Small intestine (tissue), 7 donors: ENCODE data around the gene TRIO. TPM values are rescaled to one million over a fixed set of nuclear protein-coding genes. Genes with fewer than 3 reads are reported as not detected.

Experiments
- DNase-seq, 2 donors: peaks; one replicate each; pipeline versions ENCODE4 v3.0.0 to v3.0.0-alpha.2; 2013
- FAIRE-seq: peaks from 2 replicates; lab custom pipeline; 2012; peaks lifted over from hg19 to GRCh38; lab: Jason Lieb, UNC
- H3K27ac ChIP-seq, 3 donors: one replicate each; pipeline ENCODE4 v1.5.1; 2013; ENCODE audit warnings: low read length in 2 of 3, mild to moderate bottlenecking in 2 of 3, control low read depth in 1 of 3, inconsistent platforms in 1 of 3, low read depth in 1 of 3, moderate library complexity in 1 of 3
- H3K27me3 ChIP-seq, 3 donors: one replicate each; pipeline ENCODE4 v1.6.1; 2013; ENCODE audit warnings: low read length in 3 of 3, inconsistent platforms in 1 of 3; ENCODE audit not compliant: control insufficient read depth in 3 of 3, insufficient read depth in 3 of 3
- H3K36me3 ChIP-seq, 3 donors: one replicate each; pipeline ENCODE4 v1.6.1; 2013; ENCODE audit warnings: low read length in 3 of 3, inconsistent platforms in 1 of 3, low read depth in 1 of 3, mild to moderate bottlenecking in 1 of 3, moderate library complexity in 1 of 3; ENCODE audit not compliant: control insufficient read depth in 3 of 3, insufficient read depth in 2 of 3
- H3K4me1 ChIP-seq, 3 donors: one replicate each; pipeline ENCODE4 v1.6.1; 2013; ENCODE audit warnings: low read length in 2 of 3, inconsistent platforms in 1 of 3, low read depth in 1 of 3, mild to moderate bottlenecking in 1 of 3, moderate library complexity in 1 of 3; ENCODE audit not compliant: control insufficient read depth in 3 of 3, insufficient read depth in 2 of 3
- H3K4me3 ChIP-seq, 3 donors: one replicate each; pipeline ENCODE4 v1.5.1; 2013; ENCODE audit warnings: low read length in 3 of 3, control low read depth in 1 of 3, inconsistent platforms in 1 of 3, low read depth in 1 of 3, mild to moderate bottlenecking in 1 of 3, moderate library complexity in 1 of 3
- H3K9me3 ChIP-seq, 2 donors: one replicate each; pipeline ENCODE4 v1.6.1; 2013; ENCODE audit warnings: low read depth in 1 of 2, low read length in 1 of 2; ENCODE audit not compliant: control insufficient read depth in 2 of 2, insufficient read depth in 1 of 2
- WGBS, 3 donors: extraction: QIAGEN DNeasy Blood & Tissue Kit; methylation state at CpG; one replicate each; pipeline ENCODE4 v1.1.7; 2013; 5-methylcytosine and 5-hydroxymethylcytosine counted together
- polyA plus RNA-seq, 4 donors: library from polyadenylated mRNA; stranded (reverse) in 3 of 4; unstranded in 1 of 4; fragments of 200-250 nt in 3 of 4; fragments of 120-200 nt in 1 of 4; gene quantifications; one replicate each; pipeline versions ENCODE4 v1.2.1 to v1.2.3, GENCODE V29; 2013
- donor health status: healthy with polysubstance abuse.
- donor health status: control.
- donor health status: control.
- donor health status: Bipolar disorder and iron deficiency.
- donor health status: healthy.

Gene TRIO
- polyA plus RNA-seq, 4 donors = 13.2 to 50.8 (median 23.3) TPM

DNA sequence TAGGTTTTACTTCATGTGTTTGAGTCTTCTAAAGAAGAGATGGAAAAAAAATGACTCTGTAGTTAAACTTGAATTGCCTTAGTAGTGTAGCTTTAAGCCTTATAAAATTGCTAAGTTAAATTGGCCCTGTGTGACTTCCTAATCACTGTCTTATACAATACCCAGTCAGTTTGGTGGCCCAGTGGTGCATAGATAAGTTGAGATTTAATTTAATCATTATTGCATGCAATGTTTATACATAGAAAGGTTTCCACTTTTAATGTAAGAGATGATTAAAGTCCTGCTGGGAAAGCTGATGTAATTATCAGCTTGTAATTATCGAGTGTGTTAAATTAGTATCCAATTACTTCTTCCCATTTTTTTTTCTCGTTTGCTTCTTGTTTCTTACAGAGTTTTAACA is 187.1 kb downstream of the TRIO start:
- Histone ChIP-seq H3K9me3 (no peaks in the 10 kb centered on the region), H3K4me3 (no peak overlapping the region), H3K36me3 (peaks cover 2 to 40% (median 5%) of the 10 kb centered on the region in 3 donors), H3K27ac (no peak overlapping the region), H3K4me1 (peaks cover 0 to 7% (median 0%) of the 10 kb centered on the region in 3 donors), H3K27me3 (no peaks in the 10 kb centered on the region)
- DNase-seq = no peak
- WGBS, 3 donors = 78 to 89% (median 87%) methylated on average over 2 of the region's 2 CpGs
- no peak for FAIRE-seq

DNA sequence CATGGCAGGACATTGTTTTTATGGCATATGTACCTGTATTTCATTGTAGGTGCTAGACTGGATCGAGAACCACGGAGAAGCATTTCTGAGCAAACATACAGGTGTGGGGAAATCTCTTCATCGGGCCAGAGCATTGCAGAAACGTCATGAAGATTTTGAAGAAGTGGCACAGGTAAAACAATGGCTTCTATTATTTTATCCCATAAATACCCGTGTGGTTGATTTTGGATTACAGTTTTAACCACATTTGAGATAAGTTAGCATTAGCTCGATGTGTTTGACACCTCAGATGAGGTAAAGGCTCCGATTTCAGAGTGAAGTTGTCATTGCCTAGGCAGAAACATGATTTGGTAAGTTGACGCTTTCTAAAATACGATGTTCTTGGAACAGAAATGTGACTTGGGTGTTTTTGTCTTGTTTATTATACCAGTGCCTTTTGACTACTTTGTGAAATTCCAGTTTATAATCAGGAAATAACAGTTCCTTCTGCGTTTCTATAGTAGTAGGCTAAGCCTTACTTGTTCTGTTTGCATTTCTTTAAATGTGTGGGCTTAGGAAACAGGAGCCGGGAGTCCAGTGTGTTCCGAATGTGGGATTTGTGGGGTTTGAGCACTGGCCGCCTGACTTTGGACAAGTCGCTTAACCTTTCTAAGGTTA is 187.7 kb downstream of the TRIO start:
- peaks cover 2 to 42% (median 5%) of the 10 kb centered on the region in 3 donors for H3K36me3 ChIP-seq
- WGBS, 3 donors = 83 to 87% (median 83%) methylated on average over 14 of the region's 14 CpGs
- no peak overlapping the region for H3K4me3 ChIP-seq
- H3K27me3 ChIP-seq = no peaks in the 10 kb centered on the region
- H3K9me3 ChIP-seq = no peaks in the 10 kb centered on the region
- H3K27ac ChIP-seq = no peak overlapping the region
- FAIRE-seq (no peak), DNase-seq (no peak)
- peaks cover 0 to 7% (median 0%) of the 10 kb centered on the region in 3 donors for H3K4me1 ChIP-seq

DNA sequence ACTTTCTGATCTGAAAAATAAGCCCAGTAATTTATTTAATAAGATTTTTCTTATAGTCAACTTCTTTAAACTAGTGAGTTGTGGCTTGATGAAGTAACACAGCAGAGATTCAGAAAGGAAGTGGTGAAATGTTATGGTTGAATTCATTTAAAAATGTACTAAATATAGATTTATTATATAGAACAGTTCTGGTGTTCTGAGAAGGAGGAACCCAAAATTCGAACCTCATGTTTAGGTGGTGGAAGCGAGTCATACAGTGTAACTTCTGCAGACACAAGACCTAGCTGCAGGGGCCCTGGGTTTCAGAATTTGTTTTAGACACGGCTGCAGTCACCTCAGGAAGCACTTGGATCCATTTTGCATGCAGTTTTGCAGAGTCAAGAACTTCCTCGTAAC is 188.2 kb downstream of the TRIO start:
- WGBS, 3 donors = 58 to 79% (median 68%) methylated on average over 4 of the region's 4 CpGs
- DNase-seq (no peak), FAIRE-seq (no peak)
- Histone ChIP-seq H3K4me1 (peaks cover 0 to 1% (median 0%) of the 10 kb centered on the region in 3 donors), H3K27me3 (no peaks in the 10 kb centered on the region), H3K4me3 (no peak overlapping the region), H3K9me3 (no peaks in the 10 kb centered on the region), H3K36me3 (peaks cover 2 to 40% (median 5%) of the 10 kb centered on the region in 3 donors), H3K27ac (no peak overlapping the region)

DNA sequence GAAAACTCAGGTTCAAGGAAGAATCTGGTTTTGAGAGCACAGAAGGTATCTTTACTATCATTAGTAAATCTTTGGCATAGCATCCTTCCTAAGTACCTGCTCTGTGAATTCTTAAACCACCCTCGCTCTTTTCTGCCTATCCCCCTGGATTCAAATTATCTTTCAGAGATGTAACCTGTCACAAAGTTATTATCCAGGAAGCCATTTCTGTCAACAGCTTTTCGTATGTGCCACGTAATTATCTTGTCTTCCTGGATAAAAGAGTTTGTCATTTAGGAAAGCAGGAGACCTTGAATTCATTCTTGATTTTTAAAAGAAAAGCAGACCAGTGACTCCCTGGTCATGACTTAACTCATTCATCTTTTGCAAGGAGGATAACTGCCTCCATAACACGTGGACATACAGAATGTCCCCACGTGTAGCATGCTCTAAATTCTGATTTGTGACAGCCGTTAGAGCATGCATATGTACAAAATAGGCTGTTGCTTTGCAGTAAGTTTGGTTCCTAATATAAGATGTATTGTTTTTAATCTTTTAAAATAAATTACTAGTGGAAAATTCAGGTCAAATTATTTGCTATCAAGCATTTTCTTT is 189.0 kb downstream of the TRIO start:
- Histone ChIP-seq H3K4me3 (no peak overlapping the region), H3K27me3 (no peaks in the 10 kb centered on the region), H3K27ac (no peak overlapping the region), H3K36me3 (peaks cover 2 to 46% (median 5%) of the 10 kb centered on the region in 3 donors), H3K4me1 (no peaks in the 10 kb centered on the region), H3K9me3 (no peaks in the 10 kb centered on the region)
- FAIRE-seq (no peak), DNase-seq (no peak)
- WGBS, 3 donors = 88 to 90% (median 88%) methylated on average over 6 of the region's 6 CpGs

DNA sequence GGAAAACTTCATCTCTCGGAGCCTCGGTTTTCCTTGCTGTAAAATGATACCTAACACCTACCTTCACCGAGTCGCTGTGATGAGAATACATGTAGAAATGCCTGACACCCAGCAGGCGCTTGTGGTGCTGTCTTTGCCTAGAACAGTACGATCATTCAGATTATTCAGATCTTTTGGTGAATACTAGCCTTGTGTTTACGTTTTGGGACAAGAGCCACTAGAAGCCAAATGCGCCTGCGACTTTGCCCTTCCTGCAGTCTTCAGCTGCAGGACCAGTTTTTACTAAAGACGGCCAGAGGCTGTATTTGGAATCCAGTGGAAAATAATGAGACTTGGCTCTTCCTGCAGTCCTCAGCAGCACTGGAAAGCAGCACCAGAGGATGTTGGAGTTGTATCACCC is 189.6 kb downstream of the TRIO start:
- Histone ChIP-seq H3K27me3 (no peaks in the 10 kb centered on the region), H3K9me3 (no peaks in the 10 kb centered on the region), H3K27ac (no peak overlapping the region), H3K4me3 (no peak overlapping the region), H3K4me1 (no peaks in the 10 kb centered on the region), H3K36me3 (peaks cover 2 to 51% (median 9%) of the 10 kb centered on the region in 3 donors)
- DNase-seq (no peak), FAIRE-seq (no peak)
- 89 to 94% (median 92%) methylated on average over 10 of the region's 10 CpGs for WGBS, 3 donors

DNA sequence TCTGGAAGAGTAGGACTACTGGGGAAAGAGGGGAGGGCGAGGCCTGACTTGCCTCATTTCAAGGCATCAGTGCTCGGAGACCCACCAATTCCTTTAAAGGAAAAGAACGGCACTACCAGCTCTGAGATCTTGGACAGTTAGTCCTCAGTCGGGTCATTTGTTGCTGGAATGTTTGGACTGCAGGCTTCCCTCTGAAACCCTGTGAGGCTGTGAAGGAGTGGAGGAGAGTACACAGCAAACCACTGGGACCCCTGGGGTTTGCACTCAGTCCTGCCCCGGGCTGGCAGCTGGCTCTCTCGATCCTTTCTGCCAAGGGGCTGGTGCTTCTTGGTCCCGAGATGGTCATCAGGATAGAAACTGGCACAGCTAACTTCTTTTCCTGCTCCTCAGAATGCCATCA is 194.5 kb downstream of the TRIO start:
- Histone ChIP-seq H3K27me3 (no peaks in the 10 kb centered on the region), H3K27ac (peak overlapping the region in 1 of 3 donors; percentile 2), H3K4me1 (peaks cover 0 to 8% (median 7%) of the 10 kb centered on the region in 3 donors), H3K4me3 (no peak overlapping the region), H3K9me3 (no peaks in the 10 kb centered on the region), H3K36me3 (peaks cover 5 to 57% (median 9%) of the 10 kb centered on the region in 3 donors)
- FAIRE-seq (no peak), DNase-seq (no peak)
- 87 to 96% (median 91%) methylated on average over 7 of the region's 7 CpGs for WGBS, 3 donors

DNA sequence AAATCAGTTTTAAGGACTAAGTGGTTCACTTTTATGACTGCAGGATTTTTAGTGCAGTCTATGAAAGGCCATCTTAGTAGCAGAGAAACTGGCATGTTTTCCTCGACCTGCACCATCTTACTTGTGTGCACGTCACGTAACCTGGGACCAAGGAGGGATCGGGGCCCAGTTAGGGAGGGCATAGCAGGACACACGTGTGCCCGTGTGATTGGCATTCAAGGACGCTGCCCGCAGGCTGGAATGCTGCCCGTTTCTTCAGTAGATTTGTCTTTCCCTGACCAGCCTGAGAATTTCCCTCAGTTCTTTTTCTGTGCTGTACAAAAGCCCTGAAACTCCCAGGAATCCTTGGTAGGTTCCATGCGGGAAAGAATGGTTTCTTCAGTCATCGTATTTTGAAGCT is 196.3 kb downstream of the TRIO start:
- DNase-seq (no peak), FAIRE-seq (no peak)
- 78 to 97% (median 89%) methylated on average over 11 of the region's 11 CpGs for WGBS, 3 donors
- Histone ChIP-seq H3K9me3 (no peaks in the 10 kb centered on the region), H3K36me3 (peaks cover 4 to 42% (median 5%) of the 10 kb centered on the region in 3 donors), H3K4me1 (peaks cover 0 to 8% (median 7%) of the 10 kb centered on the region in 3 donors), H3K27me3 (no peaks in the 10 kb centered on the region), H3K27ac (no peak overlapping the region), H3K4me3 (no peak overlapping the region)

DNA sequence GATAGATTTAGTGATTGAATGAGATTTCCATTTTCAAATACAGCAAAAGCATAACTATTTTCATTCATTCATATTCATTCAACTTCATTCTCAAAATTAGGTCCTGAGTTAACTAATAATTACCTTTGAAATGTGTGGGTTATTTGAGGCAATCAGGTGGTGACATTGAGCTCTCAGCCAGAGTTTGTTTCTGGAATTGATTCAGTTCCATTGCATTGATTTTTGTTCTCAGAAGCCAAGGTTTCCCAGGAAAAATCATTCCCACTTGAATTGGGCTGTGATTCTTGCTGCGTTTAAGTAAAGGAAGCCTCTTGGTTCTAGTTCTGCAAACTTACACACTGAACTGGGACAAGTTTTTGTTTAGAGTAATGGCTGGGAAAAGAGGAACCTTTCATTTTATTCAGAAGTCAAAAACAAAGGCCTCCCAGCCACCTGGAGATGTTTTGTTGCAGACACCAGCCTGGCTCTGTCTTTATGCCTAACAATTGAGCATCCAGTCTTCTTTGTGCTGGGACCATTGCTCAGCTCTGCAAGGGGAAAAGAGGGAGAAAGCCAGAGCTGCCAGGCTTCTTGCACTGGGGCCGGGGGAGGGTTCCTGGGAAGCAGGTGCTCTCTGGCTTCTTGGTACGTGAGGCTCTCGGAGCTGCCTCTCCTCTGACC is 198.6 kb downstream of the TRIO start:
- peak overlapping the region in 2 of 3 donors; percentile 25 to 32 for H3K27ac ChIP-seq
- H3K4me1 ChIP-seq = peaks cover 0 to 8% (median 7%) of the 10 kb centered on the region in 3 donors
- no peaks in the 10 kb centered on the region for H3K9me3 ChIP-seq
- peaks cover 4 to 27% (median 5%) of the 10 kb centered on the region in 3 donors for H3K36me3 ChIP-seq
- H3K4me3 ChIP-seq = no peak overlapping the region
- WGBS, 3 donors = 56 to 63% (median 62%) methylated on average over 4 of the region's 4 CpGs
- DNase-seq = no peak
- FAIRE-seq = no peak
- H3K27me3 ChIP-seq = no peaks in the 10 kb centered on the region
